ENCODE measurements around the gene POLR2E.
"Not testable (repeated sequence)": the region's sequence is repeated elsewhere in the genome, so short reads cannot be mapped to it uniquely, and the experiment has no call there.

Gene POLR2E

DNA sequence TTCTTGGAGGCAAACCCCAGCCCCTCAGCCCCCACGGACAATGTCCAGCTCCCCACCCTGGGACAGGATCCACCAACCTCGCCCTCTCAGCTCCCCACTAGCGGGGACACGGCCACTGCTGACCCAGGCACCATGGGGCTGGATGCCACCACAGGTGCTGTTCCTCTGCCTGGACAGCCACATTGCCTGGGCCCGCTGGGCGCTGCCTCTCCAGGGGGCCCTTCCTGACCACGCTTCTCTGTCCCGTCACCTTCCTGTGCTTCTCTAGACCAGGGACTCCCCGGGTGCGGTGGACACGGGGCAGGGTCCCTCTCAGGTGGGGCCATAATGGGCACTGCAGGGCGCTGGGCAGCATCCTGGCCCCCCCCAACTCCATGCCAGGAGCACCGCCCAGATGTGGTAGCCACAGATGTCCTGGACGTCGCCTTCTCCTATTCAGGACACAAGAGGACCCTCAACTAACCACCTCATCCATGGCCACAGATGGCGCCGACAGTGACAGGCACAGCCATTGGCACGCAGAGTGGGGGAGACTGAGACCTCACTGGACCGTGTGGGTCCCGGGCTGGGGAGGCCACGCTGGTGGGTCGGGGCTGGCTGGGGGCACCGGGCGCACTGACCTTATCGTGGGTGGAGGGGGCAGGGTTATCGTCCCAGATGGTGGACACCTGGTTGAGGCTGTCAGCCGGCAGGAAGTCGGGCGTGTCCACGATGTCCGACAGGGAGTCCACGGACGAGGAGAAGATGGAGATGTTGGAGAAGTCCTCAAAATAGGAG is 32.0 kb upstream of the POLR2E start:
- no peak for DNase-seq (ENCODE audit: low read depth, low spot score)

DNA sequence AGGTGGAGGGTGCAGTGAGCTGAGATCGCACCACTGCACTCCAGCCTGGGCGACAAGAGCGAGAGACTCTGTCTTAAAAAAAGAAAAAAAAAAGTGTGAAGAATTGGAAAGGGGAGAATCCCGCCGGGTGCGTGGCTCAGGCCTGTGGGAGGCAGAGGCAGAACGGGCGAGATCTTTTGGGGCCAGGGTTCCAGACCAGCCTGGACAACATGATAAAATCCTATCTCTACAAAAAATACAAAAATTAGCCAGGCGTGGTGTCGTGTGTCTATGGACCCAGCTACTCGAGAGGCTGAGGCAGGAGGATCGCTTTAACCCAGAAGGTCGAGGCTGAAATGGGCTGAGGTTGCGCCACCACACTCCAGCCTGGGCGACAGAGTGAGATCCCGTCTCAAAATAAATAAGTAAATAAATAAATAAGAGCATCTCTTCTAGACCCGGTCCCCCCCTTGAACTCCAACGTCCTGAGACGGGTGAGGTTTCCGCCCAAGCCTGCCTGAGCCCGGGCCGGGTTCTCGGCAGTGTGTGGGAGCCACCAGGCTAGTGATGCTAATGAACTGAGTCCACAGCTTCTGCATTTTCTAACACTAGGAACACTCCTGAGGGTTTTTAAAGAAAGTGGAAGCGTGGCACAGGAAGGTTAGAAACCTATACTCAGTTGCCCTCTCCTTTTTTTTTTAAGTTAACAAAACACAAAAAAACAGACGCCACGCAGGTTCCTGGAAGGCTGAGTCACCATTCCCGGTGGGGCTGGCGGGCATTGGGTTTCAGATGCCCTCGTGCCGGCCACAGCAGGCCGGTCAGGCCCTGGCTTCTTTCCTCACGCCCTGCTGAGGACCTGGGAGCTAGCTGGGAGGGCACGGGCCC is 30.7 kb upstream of the POLR2E start:
- DNase-seq (ENCODE audit: low read depth, low spot score) = peak; percentile 86

DNA sequence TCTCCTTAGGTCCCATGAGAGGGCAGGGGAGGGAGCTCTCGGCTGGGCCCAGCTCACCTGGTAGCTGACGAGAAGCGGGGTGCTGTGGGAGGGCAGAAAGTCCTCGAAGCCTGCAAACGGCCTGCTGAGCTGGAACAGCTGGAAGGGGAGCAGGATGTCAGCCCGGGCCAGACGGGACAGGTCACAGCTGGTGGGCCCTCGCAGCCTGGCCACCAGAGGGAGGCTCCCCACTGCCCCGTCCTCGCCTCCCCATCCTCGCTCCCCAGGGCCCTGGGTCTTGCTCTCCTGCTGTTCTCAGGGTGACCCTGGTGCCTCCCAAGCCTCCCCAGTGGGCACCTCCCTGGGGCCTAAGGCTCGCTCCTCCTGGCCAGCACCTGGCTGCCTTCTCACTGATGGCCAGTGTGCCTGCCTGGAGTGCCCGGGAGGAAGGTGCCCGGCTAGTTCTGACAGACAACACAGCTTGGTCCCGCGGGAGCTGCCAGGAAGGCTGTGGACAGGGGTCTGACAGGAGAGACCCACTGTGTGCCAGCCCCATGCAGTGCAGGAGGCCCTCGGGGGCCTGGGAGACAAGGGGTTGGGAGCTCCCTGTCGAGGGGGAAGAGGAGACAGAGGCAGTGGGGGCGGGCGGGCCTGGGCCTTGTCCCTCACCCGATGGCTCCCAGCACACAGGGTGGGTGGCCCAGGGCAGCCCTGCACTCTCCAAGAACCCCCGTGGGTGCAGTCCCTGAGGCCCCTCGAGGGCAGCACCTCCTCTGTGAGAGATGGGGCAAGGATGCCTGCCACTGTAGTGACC is 28.9 kb upstream of the POLR2E start:
- DNase-seq (ENCODE audit: low read depth, low spot score) = no peak

DNA sequence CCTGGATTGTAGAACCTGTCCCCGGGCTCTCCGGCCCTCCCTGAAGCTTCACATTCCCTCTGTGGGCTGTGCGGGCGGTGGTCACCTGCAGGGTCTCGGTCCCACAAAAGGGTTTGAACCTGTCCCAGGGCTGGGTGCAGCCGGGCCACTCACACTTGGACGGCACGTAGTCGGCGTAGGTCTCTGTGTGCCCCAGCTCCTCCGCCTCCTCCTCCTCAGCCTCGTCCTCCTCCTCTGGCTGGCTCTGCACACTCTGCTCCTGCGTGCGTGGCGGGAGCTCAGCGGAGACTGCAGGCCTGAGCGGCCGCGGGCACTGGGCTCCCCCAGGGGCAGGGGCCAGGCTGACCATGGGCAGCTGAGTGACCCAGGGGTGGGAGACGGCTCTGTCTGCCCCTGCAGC is 28.2 kb upstream of the POLR2E start:
- no peak for DNase-seq (ENCODE audit: low read depth, low spot score)

DNA sequence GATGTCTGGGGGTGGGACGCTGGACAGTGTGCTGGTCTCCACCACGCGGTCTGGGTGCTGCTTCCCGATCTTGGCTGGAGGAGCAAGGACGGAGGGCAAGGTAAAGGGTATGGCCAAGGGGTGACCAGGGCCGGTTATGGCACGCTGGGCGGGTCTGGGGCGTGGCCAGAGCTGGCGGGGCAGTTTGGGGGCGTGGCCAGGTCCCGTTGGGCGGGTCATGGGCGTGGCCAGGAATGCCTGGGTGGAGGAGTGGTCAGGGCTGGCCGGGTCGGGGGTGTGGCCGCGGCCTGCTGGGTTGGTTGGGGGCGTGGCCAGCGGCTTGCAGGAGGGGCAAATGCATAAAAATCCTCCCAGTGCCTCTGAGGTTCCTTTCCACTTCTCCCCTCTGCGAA is 27.8 kb upstream of the POLR2E start:
- DNase-seq (ENCODE audit: low read depth, low spot score) = peak; percentile 77

DNA sequence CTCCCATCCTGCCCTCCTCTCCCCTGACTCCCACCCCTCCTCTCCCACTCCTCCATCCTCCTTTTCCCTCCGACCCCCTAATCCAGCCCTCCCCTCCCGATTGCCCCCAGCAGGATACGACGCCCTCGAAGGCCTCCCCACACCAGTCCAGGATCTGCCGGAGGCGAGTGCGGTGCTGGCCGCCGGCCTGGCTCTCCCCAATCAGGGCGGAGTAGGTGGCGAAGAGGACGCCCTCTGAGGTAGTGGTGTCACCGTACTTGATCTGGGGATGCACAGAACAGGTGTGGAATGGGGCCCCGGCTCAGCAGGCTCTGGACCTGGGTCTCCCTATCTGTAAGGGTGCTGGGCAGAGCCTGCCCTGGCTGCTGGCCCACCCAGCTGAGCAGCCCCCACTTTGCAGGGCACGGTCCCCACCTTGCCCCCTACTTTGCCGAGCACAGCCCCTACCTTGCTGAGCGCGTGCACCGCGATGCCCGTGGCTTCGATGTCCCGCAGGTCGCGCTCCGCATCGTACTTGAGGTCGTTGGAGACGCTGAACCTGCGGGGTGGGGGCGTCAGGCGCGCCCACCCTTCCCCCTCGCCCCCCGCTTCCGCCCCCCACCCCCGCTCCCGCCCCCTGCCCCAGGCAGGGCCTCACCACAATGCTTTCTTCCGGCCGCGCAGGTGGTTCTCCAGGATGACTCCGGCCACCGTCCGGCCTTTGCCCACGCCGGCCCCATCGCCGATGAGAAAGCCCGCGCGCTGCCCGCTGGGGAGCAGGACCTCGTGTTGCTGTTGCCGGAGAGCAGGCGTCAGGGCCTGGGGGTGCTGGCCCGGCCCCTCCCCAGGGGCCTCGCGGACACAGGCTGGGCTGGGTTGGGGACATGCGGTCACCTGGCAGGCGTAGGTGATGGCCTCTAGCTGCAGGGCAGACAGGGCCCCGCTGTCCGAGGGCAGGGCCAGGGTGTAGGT is 27.1 kb upstream of the POLR2E start:
- no peak for DNase-seq (ENCODE audit: low read depth, low spot score)

DNA sequence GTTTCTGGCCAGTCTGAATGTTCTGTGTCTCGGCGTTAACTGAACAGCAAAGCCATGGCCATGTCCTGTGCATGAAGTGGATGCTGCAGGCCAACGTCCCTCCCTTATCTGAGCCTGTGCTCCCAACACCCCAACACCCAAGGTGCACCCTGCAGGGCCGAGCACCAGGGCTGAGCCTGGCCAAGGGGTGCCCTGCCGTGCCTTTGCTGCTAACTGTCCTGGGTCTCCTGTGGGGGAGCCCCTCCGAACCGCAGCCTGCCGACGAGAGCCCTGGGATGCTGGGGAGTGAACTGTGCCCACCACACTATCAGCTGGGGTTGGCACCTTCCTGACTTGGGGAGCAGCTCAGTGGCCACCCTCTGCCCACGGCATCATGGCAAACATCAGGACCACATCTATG is 26.2 kb upstream of the POLR2E start:
- DNase-seq (ENCODE audit: low read depth, low spot score) = no peak

DNA sequence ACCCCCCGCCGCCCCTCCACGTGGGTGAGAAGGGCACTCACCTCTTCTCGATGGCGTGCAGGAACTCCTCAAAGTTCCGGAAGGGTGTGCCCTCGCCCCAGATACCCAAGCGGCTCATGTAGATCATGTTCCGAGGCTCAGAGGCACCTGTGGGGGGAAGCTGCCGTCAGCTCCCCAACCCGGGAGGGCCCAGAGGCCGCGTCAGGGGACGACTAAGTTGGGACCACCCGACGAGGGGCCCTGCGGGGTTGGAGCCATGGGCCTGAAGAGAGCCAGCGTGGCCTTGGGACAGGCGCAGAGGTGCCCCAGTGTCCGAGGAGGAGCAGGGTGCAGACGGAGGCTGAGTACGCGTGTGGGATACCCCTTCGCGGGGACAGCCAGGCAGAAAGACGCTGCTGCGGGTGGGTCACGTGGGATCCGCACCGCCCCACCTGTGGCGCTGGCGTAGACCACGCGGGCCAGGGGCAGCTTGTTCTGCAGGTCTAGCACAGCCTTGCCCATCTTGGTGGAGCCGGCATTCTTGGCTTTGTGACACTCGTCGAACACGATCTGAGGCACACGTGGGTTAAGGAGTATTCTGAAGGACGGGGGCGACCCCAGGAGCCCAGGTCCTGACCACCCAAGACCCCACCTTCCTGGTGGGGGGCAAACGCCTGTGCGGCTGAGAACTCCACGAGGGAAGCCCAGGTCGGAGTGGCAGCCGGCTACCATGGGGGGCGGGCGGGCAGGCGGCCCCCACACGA is 24.5 kb upstream of the POLR2E start:
- DNase-seq (ENCODE audit: low read depth, low spot score) = no peak

DNA sequence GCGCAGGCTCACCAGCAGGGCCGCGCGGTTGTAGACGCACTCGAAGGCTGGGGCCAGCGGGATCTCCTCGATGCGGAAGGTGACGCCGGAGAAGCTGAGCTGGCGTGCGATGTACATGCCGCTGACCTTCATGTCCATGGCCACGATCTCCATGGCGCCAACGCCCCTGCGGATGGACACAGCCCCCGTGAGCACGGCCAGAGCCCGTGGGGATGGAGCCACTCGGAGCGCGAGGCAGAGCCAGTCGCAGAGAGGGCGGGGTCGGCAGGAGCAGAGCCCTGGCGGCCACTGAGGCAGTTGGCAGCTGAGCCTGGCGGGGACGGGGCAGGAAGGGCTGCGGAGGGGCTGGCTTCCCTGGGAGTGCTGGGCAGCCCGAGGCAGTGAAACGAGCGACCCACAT is 23.8 kb upstream of the POLR2E start:
- DNase-seq (ENCODE audit: low read depth, low spot score) = no peak

DNA sequence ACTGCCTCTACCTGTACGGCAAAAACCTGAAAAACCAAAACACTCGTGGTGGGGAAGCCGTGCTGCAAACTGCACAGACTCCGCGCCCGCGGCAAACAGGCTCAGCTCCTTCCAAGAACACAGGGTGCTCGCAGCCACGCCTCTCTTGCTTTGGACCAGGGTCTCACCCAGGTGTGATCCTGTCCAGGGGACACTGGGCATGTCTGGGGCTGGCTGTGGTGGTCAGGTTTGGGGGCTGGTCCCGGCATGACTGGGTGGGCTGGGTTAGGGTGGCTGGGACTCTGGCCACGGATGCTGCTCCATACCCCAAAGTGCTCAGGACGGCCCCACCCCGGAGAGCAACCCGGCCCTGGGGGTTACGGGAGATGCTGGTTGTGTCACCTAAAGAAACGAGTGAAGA is 22.5 kb upstream of the POLR2E start:
- DNase-seq (ENCODE audit: low read depth, low spot score) = no peak

DNA sequence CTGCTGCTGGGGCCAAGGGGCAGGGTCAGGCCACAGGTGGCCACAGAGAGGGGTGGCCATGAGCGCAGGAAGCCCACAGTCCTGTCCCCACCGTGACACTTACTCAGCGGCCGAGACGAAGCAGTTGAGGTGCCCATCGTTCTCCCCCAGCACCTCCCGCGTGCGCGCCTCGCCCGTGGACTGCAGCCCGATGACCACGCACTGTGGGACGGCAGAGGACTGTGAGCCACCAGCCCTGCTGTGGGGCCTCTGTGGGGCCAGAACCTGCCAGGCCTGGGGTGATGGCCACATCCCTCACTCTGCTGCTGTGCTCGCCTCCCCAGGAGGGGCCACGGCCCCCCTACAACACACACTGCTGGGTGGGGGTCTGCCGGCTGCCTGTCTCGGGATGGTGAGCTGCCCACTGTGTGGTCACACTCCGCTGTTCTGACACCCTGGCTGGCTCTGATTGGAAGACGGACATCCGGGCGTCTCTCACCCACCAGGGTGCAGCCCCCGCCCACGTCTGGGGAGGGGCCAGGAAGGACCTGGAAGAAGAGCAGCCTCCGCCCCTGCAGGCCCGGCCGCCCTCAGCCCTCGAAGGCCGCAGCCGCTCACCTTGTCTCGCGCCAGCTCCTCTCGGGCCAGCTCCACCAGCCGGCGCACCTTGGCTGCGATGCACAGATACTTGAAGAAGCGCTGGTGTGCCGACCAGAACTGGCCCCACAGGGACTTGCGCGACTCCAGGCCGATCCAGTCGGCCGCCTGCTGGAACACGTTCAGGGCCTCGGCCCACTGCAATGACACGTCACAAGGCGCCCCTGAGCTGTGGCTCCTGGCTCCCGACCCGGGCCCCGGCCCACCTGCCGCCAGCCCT is 21.8 kb upstream of the POLR2E start:
- no peak for DNase-seq (ENCODE audit: low read depth, low spot score)

DNA sequence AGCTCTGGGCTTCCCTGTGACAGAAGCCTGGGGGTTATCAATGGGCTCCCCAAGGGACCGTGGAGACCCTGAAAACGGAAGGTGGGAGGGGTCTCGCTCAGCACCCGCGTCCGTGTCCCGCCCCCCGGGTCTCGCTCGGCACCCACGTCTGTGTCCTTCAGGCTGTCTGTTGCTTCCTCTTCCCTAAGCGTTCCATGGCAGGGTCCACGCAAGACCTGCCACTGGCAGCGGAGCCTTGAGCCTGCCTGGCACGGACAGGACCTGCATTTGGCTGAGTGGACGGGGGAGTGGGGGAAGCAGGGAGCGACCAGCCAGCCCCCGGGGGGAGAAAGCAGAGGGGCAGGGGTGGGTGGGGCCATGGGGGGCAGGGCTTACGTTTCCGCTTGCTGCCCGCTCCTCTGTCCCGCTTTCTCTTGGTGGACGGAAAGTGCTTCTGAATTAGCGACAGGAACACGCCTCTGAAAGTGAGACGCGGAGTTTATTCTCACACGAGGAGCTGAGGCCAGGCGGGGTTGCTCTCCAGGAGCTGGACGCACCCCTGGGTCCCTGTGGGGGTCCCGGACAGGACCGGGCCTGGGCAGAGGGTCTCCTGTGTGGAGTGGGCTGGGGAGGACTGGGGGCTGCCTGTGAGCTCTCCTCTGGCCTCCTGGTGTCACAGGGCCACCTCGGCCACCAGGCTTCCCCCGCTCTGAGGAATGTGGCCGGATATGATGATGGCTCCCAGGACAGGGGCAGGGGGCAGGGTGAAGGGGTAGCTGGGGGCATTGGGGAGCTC is 20.7 kb upstream of the POLR2E start:
- DNase-seq (ENCODE audit: low read depth, low spot score) = no peak

DNA sequence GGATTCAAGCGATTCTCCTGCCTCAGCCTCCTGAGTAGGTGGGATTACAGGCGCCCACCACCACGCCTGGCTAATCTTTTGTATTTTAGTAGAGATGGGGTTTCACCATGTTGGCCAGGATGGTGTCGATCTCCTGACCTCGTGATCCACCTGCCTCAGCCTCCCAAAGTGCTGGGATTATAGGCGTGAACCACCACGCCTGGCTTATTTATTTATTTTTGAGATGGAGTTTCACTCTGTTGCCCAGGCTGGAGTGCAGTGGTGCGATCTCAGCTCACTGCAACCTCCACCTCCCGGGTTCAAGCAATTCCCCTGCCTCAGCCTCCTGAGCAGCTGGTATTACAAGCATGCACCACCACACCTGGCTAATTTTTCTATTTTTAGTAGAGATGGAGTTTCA is 19.6 kb upstream of the POLR2E start:
- DNase-seq (ENCODE audit: low read depth, low spot score) = not testable (repeated sequence)

DNA sequence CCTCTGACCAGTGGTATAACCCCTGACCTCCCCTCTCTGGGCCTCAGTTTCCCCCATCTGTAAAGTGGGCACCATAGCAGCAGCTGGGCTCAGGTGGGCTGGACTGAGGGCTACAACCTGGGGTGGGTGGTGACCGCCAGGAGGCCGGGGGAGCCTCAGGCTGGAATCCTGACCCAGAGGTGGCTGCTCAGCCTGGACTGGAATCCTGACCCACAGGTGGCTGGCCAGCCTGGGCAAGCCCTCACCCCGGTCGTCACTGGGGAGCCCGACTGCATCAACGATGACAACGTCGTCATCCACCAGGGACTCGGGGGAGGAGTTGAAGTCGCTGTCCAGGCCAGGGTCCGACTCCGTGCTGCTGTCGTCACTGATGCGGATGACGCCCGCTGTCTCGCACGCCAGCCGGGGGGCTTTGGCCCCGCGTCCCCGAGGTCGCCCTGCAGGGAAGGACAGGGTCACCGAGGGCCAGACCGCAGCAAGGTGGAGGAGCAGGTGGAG is 18.9 kb upstream of the POLR2E start:
- DNase-seq (ENCODE audit: low read depth, low spot score) = no peak

DNA sequence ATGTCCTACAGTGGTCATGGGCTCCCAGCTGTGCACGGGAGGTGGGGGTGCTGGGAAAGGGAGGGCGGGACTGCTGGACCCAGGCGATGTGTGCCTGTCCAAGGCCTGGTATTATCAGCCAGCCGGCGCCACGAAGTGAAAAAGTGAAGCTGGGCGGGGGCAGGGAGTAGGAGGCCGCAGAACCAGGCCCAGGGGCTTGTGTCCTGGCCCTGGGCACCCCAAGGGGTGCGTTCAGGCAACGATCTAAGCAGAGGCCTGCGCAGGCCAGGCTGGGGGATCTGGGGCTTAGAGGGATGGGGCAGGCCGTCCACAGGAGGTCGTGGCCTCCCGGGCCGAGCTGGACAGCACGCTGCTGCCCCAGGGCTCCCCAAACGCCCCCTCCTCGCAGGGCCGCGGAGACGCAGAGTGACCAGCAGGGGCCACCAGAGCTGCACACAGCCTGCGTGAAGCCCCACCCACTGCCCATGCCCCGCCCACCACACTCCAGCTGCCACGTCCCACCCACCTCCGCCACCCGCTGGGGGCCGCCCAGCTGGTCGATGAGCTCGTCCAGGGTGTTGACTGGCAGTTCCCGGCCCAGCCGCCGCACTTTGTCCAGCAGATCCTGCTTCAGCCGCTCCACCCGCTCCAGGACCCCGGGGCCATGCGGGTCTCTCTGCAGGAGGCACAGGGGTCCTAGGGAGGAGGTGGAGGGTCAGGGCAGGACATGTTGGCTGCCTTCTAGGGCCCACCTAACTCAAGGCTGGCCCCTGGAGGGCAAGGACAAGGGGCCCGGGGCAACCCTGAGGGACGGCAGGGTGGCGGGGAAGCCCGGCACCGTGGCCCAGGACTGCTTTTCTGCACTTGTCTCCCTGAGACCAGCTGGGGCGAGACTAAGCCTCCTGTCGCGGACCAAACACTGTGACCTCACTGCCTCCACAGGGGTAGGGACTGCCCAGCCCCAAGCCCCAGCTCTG is 18.1 kb upstream of the POLR2E start:
- peak; percentile 97 for DNase-seq (ENCODE audit: low read depth, low spot score)

DNA sequence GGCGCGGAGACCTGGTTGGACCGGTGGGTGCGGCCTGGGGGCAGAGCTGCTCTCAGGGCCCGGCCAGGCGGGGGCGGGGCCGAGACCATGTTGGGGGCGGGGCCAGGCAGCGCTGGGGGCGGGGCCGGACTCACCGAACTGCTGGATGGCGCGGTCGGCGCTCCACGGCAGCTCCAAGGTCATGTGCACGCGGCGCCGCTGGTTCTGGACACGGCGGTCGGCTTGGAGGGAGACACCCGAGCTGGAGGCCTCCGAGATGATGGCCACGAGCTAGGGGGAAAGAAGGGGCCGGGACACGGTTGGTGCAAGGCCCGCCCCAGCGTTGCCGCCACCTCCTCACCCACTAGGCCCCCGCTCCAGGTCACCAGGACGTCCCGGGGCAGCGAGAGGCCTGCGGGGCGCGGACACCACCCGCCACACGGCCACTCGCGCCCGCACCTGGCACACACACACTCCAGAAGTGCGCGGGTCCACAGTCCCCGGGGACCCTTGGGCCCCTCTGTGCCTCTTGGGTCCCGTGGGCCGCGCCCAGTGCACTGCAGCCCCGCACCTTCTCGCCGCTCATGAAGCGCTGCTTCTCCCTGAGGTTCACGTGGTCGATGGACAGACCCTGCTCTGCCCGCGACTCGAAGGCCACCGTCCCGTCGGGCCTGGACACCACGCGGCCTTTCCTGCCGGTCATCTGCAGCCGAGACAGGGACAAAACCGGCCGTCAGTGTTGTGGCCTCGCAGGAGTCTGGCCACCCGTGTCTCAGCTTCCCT is 17.3 kb upstream of the POLR2E start:
- DNase-seq (ENCODE audit: low read depth, low spot score) = no peak
